NCI-H1930 (cell line): ENCODE results near the gene CUL3.
"Not testable (repeated sequence)": the region's sequence is repeated elsewhere in the genome, so short reads cannot be mapped to it uniquely, and the experiment has no call there.

Source experiments
- DNase-seq, 2 experiments: peaks; one replicate each; lab custom pipeline; 2025; lab: John Stamatoyannopoulos, UW

The CUL3 gene

DNA sequence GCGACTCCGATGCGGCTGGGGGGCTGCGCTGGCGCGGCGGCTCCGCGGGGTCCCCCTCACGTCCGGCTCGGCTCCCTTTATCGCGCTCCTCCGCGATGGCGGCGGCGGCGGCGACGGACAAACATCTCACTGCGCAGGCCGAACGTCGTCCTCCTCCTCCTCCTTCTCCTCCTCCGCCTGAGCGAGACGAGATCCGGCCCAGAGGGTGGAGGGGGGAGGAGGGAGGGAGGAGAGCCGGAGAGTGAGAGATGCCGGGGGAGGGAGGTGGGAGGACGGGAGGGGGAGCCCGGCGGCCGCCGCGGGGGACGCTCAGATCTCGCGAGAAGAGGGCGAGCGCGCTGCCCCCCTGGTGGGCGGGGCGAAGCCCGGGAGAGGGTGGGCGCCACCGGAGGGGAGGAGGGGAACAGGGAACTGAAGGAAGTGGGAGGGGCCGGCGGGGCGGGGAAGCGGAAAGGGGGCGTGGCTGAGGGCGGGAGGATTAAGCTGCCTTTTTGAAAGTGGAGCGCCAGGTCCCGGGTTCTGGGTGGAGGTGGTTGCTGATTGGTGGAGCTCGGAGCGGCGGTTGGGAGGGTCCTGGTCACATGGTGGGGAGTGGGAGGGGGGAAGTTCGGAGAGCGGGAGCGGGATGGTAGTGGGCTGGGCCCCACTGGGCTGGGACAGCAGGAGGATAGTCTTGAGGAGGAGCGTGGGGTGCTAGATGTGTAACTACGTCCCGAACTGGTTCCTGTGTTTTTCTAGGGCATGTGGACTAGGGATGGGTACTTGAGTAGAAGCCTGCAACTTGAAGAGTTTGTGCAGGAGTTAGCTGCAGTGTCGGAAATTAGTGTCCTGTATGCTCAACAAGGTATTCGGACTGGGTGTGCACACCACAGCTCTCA lies at the start of gene CUL3:
Gene CUL3, minus strand, starts transcription at position 153 of the 878 bp plus-strand sequence. CDS start 354 bp downstream, outside the sequence.
- peak; percentile 95 to 96 for DNase-seq

DNA sequence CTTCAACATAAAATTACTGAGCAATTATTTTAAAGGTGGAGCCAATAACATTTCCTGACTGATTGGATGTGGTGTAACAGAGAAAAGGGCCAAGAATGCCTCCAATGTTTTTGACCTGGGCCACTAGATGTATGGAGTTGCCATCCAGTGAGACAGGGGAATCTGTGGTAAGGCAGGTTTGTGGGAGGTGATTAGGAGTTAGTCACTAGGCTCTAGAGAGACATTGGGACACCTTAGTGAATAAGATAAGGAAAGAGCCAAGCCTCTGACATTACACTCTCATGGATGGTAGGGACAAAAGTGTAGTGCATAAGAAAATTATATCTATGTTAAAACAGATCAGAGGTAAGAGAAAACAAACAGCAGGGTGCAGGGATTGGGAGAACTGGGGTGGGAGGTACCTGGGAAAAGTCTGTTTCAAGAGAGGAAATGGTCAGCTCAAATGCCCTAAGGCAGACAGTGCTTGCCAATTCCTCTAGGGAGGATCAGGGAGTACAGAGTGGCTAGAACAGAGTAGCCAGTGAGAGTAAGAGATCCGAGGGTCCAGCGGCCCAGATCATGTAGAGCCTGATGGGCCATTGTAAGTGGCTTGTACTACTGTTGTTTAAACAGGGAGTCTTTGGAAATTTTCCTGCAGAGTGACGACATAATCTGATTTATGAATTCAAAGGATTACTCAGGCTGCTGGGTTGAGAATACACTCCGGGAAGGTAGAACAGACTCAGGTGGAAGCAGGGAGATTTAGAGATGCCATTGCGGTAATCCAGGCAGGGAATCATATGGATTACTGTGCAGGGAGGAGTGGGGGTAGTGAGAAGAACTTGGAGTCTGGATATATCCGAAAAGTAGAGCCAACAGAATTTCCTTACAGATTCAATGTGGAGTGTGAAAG lies 45.7 kb upstream of the CUL3 start:
- DNase-seq: no peak

DNA sequence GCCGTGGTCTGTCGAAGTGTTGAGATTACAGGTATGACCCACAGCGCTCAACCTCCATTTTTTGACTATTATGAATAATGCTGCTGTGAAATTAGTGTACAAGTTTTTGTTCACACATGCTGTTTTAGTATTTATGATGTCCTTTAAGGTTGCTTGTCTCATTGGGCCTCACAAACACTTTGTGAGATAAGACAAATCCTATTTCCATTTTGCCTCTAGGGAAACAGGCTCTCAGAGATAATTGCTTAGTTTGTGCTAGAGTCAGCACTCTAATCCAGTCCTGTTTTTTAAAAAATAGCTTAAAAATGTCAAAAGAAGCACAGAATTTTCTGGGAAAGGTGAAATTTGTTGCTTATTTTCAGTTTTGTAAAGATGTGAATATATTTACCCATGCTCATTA lies 43.3 kb upstream of the CUL3 start:
- DNase-seq: no peak

DNA sequence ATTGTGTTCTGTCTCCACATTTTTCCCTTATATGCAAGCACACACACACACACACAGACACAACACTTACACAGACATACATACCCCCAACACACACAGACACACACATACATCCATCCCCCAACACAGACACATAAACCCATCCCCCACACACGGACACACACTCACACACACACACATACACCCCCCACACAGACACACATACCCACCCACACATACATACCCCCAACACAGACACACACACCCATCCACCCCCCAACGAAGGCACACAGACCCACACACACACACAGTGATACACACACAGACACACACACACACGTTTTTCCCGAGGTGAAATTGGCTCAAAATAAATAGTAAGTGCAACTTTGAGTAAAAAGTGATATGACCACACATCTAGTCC lies 41.6 kb upstream of the CUL3 start:
- no peak for DNase-seq

DNA sequence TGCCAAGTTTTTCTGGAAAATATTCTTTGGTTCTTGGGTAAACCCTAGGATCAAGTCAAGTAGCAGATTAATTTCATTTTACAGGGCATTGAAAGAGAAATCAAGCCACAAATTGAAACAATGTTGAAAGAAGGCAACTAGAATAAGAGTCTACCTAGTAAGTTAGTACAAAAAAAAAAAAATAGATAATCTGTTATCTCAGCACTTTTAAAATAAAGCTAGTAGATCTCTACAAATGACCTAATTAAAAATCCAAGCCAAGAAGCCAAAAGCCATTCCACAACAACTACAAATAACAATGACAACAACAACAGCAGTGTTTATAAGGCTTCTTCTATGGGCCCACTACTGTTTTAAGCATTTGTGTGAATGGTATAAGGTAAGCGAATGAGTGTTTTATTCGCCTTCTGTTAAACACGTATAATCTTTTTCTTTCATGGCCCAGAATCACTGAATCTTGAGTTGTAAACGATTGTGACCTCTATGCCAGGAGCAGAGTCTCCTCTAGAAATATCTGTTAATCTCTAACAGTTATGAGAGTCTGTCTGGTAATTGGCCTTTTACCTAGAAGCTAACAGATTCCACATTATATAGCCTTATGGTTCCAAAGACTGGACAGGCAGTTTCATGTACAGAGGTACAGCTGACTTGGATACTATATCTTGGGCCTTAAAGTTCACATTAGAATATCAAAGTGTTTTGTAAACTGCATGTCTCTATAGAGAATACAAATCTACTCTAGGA lies 28.6 kb upstream of the CUL3 start:
- no peak for DNase-seq

DNA sequence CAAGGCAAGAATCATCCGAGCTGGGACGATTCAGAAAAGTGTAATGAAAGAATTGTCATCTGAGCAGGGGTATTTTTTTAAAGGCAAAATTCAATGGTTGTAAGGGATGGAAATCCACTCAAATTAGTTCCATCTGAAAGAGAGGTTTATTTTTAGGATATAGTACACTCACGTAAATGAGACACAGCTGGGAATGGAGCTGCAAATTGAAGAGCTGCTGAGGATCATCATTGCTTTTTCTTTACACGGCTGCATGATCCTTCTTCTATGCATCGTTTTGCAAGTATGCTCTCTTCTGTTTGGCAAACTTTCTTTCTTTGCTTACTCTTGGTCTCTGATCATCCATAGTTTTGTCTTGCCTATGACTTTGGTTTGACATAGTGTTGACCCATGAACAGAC lies 27.4 kb upstream of the CUL3 start:
- DNase-seq: no peak

DNA sequence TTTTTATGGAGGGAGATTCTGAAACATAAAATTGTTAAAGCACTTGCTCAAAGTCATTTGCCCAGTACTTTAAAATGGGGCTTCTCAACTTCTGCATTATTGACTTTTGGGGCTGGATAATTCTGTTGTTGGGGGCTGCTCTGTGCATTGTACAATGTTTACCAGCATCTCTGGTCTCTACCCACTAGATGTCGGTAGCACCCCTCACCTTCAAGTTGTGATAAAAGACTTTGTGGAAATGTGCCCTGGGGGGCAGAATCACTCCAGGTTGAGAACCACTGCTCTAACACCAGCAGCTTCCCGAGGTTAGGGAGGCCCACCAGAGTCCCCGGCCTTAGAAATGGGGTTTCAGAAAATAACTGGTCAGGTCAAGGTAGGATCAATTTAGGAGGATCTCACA lies 26.8 kb upstream of the CUL3 start:
- no peak for DNase-seq

DNA sequence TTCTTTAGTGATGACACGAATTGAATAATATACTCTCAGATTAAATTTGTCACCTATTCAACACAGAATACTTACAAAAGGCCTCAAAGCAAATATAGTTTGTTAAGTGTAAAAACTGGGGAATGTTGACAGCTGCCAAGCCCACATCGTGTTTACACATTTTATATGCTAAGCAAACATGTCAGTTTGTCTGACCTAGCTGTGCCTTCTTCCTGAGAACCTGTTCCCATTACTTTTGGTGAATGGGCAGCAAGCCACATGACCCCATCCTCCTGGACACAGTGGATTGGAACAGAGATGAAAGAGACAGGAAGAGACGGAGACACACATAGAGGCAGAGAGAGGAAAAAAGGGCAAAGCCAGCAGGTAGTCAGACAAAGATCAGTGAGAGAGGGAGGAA lies 22.9 kb upstream of the CUL3 start:
- no peak for DNase-seq

DNA sequence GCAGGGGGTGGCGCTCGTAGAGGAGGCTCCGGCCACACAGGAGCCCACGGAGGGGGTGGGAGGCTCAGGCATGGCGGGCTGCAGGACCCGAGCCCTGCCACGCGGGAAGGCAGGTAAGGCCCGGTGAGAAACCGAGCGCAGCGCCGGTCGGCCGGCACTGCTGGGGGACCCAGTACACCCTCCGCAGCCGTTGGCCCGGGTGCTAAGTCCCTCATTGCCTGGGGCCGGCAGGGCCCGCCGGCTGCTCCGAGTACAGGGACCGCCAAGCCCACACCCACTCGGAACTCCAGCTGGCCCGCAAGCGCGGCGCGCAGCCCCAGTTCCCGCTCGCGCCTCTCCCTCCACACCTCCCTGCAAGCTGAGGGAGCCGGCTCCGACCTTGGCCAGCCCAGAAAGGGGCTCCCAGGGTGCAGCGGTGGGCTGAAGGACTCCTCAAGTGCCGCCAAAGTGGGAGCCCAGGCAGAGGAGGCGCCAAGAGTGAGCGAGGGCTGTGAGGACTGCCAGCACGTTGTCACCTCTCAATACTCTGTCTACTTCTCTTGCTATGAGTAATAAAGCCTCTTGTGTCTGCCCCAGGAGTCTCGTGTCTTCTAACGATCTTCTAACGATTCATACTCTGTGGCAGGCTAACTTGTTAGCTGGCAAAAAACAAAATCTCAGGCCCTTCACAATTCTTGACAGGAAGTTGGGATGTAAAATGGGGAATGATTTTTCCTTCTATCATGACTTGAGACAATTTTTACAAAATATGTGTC lies 18.8 kb upstream of the CUL3 start:
- not testable (repeated sequence) for DNase-seq

DNA sequence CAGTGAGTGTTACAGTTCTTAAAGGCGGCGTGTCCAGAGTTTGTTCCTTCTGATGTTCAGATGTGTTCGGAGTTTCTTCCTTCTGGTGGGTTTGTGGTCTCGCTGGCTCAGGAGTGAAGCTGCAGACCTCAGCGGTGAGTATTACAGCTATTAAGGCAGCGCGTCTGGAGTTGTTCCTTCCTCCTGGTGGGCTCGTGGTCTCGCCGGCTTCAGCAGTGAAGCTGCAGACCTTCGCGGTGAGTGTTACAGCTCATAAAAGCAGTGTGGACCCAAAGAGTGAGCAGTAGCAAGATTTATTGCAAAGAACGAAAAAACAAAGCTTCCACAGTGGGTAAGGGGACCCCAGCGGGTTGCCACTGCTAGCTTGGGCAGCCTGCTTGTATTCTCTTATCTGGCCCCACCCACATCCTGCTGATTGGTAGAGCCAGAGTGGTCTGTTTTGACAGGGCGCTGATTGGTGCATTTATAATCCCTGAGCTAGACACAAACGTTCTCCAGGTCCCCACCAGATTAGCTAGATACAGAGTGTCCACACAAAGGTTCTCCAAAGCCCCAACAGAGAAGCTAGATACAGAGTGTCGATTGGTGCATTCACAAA lies 17.7 kb upstream of the CUL3 start:
- DNase-seq: not testable (repeated sequence)

DNA sequence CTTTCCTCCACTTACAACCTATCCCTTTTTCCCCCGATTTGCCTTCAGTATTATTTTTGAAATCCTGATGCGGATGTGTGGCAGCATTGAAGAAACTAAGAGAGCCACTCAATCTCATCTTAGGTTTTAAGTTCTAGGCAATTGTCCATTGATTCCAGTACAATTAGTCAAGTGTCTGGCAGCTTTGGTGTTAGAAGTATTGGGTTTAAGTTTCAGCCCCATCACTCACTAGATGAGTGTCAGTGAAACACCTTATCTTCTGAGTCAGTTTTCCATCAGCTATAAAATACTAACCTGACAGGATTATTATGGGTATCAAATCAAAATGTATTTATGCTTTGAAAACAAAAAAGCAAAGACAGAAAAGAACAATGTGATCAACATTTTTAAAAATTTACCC lies 16.8 kb upstream of the CUL3 start:
- no peak for DNase-seq

DNA sequence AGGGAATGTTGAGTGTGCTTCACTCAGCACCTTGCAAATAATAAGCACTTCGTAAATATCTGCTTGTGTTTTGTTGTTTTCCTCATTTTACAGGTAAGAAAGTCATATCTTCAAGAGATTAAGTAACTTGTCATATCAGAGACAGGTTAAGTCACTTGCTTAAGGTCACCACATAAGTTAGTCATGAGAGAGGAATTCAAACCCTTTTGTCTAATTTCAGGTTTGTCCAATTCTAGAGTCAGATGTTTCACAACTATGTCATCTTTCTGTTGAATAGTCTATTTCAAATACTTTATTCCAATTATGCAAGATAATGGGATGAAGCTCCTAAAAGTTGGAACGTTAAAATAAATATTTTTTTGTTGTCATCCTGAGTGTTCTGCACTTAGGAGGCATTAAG lies 13.5 kb upstream of the CUL3 start:
- no peak for DNase-seq

DNA sequence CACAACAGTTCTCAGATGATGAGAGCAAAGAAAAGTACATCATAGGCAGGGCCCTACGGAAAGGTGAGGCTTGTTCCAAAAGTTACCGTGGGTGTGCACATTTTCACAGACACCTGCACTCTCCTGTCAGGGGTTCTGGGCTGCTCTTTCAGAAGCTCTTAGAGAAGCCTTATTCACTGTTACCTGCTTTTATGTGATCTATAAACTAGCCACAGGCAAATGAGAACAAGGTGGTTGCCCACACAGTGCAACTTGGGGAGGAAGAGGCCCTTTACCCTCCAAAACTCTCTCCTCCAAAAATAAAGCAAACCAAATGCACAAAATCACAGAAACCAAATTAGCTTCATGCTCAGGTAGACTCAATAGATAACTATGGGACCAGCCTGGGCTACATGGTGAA lies 11.1 kb upstream of the CUL3 start:
- DNase-seq: no peak

DNA sequence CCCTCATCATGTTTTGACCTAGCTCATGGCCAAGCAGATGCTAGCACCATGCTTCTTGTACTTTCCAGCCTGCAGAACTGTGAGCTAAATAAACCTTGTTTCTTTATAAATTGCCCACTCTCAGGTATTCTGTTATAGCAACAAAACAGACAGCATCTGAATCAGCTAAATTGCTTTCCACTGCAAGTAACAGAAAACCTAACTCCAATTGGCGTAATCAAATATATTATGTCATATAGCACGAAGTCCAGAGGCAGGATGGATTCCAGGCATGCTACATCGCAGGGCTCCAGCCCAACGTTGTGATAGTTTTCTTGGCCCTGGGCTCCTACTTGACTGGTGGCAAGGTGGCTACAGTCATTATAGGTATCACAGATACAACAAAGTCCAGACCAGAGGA lies 10.4 kb upstream of the CUL3 start:
- DNase-seq: no peak

DNA sequence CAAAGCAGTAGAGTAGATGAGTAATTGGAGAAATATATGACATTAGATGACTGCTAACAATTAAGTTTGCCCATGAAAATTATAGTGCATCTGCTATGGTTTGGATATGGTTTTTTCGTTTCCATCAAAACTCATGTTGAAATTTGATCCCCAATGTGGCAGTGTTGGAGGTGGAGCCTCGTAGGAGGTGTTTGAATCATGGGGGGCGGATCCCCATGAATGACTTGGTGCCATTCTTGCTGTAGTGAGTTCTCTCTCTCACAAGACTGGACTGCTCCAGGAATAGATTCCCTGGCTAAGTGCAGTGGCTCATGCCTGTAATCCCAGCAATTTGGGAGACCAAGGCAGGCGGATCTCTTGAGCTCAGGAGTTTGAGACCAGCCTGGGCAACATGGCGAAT lies 9.7 kb upstream of the CUL3 start:
- DNase-seq: no peak

DNA sequence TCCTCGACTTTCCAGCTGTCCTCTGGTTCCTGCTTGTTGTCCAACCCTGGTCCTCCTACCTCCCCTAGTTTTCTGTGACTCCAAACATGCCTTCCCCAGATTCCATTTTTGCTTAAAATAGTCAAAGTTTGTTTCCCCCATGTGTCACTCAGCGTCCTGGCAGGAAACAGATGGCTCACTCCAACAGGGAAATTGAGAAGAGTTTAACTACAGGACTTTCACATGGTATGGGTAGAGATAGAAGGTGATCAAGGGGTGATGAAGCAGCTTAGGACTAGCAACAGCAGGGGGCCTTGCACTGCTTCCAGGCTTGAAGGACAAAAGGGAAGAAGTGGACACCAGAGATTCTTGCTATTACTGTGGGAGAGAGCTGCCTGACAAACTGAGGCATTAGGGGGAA lies 6.1 kb upstream of the CUL3 start:
- DNase-seq: no peak

DNA sequence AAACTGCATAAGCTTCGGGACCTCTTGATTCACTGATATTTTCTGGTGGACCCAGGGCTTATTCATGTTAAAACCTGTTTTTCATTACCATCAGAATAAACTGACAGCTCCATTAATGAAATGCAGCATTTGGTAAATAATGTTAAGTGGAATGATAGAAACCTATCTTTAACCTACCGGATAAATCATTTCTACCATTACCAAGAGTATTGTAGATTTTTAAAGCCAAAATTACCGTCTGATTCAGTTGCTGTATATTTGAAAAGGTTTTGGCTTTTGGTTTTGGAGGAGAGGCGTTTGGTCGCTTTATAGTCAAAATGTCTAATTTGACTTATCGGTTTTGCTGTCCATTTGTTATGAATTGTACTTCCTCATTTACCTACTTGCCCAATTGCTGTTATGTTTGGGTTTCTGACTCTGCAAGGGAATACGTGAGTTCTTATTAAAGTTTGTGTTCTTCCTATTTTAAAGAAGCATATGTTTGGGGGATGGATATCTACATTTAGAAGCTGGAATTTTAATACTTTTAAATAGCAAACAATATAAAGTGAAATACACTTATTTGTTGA lies 1.0 kb upstream of the CUL3 start:
- DNase-seq: no peak

DNA sequence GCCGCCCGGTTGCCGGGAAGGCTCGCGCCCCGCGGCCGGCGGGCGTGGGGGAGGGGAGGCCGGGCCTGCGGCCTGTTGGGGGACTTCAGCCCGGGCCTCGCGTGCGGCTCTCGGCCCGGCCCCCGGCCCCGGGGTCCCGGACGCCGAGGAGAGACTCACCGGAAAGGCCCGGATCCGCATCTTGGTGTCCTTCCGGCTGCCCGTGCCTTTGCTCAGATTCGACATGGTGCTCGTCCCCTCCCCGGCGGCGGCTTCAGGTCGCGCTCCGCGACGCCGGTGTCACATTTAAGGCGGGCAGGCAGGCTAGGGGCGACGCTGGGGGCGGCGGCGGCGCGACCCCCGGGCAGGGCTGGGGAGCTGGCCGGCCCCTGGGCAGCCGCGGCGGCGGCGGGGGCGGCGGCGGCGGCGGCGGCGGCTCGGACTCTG lies 365 bp downstream of the CUL3 start:
- DNase-seq: peak in 1 of 2 experiments; percentile 17

DNA sequence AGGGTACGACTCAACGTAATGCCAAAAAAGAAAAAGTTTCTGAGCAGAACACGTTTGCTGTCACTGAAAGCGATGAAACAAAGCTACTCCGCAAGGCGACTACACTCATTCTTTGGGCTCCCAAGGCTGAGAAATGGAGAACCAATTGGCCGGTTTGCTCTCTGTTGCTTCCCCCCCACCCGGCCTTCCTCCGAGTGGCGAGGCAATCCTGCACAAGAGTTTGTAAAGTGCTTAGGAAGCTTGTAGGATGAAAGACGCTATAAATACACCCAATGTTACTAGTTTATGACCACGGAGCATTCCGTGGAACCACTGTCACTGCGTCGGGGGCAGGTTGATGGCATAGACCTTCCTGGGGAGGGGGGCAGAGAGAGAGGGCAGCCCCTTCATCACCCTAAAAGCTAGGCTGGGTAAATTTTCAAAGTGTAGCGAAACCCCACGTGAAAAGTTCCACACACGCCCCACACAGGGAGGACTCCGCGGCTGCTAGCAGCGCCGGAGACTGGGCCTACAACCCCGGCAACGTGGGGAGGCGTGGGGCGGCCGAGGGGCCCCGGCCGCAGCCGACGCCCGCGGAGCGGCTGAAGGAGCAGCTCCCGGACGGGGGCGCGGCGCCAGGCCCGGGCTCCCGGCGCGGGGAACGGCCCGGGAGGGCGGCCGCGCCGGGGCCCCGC lies 915 bp downstream of the CUL3 start:
- no peak for DNase-seq

DNA sequence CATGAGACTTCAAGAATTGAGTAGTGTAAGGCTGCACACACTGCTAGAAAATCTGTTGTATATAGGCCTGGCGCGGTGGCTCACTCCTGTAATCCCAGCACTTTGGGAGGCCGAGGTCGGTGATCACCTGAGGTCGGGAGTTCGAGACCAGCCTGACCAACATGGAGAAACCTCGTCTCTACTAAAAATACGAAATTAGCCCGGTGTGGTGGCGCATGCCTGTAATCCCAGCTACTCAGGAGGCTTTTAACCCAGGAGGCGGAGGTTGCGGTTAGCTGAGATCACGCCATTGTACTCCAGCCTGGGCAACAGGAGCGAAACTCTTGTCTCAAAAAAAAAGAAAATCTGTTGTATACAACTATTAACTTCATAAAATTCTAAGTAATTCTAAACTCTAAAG lies 2.1 kb downstream of the CUL3 start:
- DNase-seq: not testable (repeated sequence)
